HG02678 (cell line): ENCODE data around the gene TIMP4.

Experiments
- ATAC-seq: cut with Tn5 transposase; IDR thresholded peaks from one replicate; pipeline ENCODE4 v1.9.1; 2021; ENCODE audit warnings: mild to moderate bottlenecking, moderate library complexity; ENCODE audit not compliant: unreplicated experiment

Gene TIMP4

DNA sequence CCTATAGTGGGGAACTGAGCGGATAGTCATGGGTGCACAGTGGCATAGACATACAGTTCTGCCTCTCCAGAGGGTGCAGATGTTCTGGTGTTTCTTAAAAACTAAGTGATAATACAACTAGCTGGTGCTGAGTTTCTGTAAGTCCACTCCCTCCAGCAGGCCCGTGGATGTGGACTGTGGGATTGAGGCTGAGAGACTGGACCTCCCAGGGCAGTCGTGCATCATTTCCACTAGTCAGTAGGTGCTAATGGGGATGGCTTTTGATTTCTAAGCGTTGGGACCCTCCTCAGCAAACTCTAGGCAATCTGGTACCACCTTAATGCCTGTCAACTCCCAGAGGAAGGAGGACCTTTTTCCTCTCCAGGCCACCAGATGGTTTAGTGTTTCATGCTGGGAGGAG is 27.3 kb upstream of the TIMP4 start:
- no peak for ATAC-seq

- no peak for ATAC-seq
These were observed 26.5 kb upstream of the TIMP4 start for GRCh38 chr3:12185172-12185710.

DNA sequence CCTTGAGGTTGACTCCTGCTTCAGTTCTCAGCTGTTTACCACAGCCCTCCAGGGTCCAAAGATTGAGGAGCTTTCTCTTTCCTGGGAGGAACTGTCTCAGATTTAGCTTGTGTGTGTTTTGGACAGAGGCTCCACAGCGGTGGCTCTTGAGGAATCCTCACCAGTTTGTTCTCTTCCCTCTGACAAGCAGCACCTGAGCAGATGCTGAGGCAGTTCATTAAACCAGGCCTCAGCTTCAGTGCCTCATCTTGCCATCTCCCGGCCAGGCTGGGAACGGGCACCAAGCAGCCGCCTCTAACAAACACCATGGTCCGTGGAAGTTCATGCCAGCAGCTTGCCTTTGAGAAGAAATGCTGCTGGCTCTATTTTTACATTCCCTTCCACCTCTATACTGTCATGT is 25.8 kb upstream of the TIMP4 start:
- no peak for ATAC-seq

- ATAC-seq, result no peak
These were observed 24.2 kb upstream of the TIMP4 start for GRCh38 chr3:12182687-12183441.

DNA sequence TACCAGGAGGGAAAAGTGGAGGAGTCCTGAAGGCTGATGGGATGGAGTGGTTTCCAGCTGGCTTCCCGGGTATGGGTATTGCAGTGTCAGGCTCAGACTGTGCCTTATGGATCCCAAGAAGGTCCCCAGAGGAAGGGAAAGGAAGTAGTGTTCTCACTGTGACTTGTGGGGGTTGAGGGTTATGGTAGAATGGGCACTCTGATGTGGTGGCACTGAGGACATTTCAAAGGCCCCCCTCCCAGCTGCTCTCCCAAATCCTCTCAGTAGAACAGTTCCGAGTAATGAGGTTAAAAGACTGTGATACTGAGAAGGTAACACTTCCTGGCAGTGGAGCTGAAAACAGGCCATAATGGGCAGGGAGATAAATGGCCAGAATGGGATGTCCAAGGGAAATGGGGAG is 23.1 kb upstream of the TIMP4 start:
- ATAC-seq, result no peak

GRCh38 chr3:12181301-12181700 is 22.6 kb upstream of the TIMP4 start:
- no peak for ATAC-seq

DNA sequence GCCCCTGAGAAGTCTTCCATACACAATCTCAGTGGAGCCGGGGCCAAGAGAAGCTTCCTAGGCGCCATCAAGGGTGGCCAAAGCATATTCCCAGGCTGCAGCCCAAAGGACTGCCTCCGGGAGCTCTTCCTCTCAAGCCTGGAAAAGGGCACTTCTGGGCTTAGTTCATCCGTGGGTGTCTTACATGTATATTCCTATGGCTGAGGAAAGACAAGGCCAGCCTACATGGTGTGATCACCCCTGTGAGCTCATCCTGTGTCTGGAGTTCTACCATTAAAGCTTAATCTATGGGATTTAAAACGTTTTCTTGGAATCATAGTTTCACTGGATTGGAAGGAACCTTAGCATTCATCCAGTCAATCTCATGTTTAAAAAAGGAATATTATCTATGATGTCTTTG is 21.9 kb upstream of the TIMP4 start:
- no peak for ATAC-seq

- ATAC-seq, result no peak
These were observed 21.5 kb upstream of the TIMP4 start for GRCh38 chr3:12180218-12180617.

GRCh38 chr3:12179441-12179840 is 20.7 kb upstream of the TIMP4 start:
- ATAC-seq, result no peak

- ATAC-seq, result no peak
These were observed 19.5 kb upstream of the TIMP4 start for GRCh38 chr3:12178091-12178820.

DNA sequence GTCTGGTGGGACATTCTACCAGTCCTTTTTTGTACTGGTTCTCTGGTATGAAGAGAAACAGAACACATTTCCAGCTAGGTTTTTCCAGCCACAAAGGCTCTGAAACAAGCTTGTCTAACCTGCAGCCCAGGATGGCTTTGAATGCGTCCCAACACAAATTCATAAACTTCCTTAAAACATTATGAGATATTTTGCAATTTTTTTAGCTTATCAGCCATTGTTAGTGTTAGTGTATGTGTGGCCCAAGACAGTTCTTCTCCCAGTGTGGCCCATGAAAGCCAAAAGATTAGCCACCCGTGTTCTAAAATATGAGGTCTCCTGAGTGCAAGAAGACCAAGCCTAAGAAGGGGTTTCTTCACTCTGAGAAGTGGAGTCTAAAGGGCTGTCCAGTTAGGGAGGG is 18.4 kb upstream of the TIMP4 start:
- ATAC-seq, result no peak

GRCh38 chr3:12175844-12176453 is 17.2 kb upstream of the TIMP4 start:
- peak; percentile 71 for ATAC-seq

- ATAC-seq, result no peak
These were observed 16.5 kb upstream of the TIMP4 start for GRCh38 chr3:12175137-12175593.

- no peak for ATAC-seq
These were observed 11.5 kb upstream of the TIMP4 start for GRCh38 chr3:12170207-12170606.

- ATAC-seq, result no peak
These were observed 7.2 kb upstream of the TIMP4 start for GRCh38 chr3:12165909-12166308.

GRCh38 chr3:12159227-12159601 is 502 bp upstream of the TIMP4 start:
- no peak for ATAC-seq

- ATAC-seq, result no peak
These were observed 1.7 kb downstream of the TIMP4 start for GRCh38 chr3:12157026-12157425.

DNA sequence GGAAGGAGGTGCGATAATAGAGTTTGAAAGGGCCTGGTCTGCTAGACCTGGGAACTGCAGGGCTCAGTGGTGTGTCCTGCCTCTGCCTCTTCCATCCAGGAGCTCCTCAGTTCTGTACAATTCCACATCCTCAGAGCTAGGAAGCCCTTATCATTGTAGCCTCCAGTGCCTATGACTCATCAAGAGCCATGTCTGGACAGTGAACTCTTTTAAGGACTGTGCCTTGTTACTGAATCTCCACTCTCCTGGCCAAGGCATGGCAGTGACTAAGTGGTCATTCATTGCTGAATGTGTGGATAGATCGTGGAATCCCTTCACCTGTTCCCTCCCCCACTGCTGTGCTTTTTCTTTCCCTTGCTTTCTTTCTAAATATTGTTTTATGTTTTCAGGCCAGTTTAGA is 2.9 kb downstream of the TIMP4 start:
- no peak for ATAC-seq

DNA sequence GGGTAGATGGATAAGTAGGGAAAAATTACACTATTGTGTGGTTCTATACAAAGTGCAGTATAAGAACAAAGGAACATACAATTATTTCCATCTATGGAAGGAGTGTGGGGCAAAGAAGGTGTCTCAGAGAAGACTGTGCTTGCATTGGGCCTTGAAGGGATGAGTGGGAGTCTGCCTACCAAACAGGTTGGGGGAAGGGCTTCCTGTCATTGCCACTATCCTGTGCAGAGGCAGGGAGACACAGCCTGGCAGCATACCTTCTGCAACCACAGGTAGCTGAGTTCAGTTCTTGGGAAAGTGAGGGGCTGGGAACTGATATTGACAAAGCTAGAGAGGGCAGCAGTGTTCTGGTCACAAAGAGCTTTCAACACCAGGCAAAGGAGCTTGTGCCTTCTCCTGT is 3.4 kb downstream of the TIMP4 start:
- no peak for ATAC-seq

GRCh38 chr3:12154151-12154550 is 4.6 kb downstream of the TIMP4 start:
- ATAC-seq, result no peak

DNA sequence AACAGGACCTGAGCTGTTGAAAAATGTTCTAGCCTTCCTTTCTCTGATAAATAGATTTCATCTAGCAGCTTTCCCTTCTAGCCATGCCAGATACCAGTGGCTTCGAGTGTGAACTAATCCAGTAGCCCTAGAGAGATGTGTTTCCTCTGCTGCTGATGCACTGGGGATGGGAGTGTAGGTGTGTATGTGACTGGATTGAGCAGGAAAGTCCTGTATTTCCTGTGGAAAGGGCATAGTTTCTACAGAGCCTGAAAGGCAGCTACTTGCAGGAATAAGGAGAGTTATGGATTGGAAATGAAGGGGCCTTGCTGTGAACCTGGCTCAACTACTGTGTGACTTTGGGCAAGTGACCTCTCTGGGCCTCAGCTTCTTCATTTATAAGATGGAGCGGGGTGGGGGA is 8.6 kb downstream of the TIMP4 start:
- no peak for ATAC-seq

DNA sequence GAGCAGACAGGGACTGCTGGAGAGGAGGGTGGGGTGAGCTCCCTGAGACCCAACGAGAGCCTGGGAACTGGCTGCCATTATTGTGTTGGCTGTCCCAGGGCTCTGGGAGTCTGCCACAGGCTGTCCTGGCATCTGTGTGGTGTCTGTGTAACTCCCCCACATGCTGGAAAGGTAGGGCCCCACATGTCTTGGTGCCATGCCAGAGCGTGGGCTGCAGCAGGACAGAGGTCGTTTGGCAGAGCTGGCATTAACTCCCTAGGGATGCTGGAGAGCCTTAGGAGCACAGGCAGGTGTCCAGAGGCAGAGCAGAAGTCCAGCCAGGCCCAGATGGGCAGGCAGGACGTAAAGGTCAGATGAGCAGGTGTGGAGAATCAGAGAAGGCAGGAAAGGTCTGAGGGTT is 9.7 kb downstream of the TIMP4 start:
- no peak for ATAC-seq
